Lower lobe of right lung (tissue), 2 donors: ENCODE results near the gene BOD1L1. TPM values are rescaled to one million over a fixed set of nuclear protein-coding genes. Genes with fewer than 3 reads are reported as not detected.

ENCODE experiments used
- ATAC-seq, 2 donors: fragments of 200-7000 bp; cut with Tn5 transposase; one replicate each; pipeline ENCODE4 v1.9.1; 2020 to 2022; ENCODE audit warnings: mild to moderate bottlenecking in 2 of 2, moderate library complexity in 2 of 2
- DNase-seq: peaks from one replicate; pipeline ENCODE4 v3.0.0-alpha.2; 2020
- H3K27ac ChIP-seq: fragments of 200-600 bp; one replicate; pipeline ENCODE4 v1.8.0; 2022
- H3K27me3 ChIP-seq: fragments of 200-600 bp; one replicate; pipeline ENCODE4 v1.8.0; 2022; ENCODE audit warnings: low read depth
- H3K36me3 ChIP-seq: fragments of 200-600 bp; one replicate; pipeline ENCODE4 v1.8.0; 2022; ENCODE audit warnings: mild to moderate bottlenecking
- H3K4me1 ChIP-seq: fragments of 200-600 bp; one replicate; pipeline ENCODE4 v1.8.0; 2022
- H3K4me3 ChIP-seq: fragments of 200-600 bp; one replicate; pipeline ENCODE4 v1.8.0; 2022; ENCODE audit warnings: mild to moderate bottlenecking
- H3K9me3 ChIP-seq: fragments of 200-600 bp; one replicate; pipeline ENCODE4 v1.8.0; 2022
- intact Hi-C: fragments of 100-400 bp; cut with DNase I; formaldehyde crosslinking; loops from one replicate; pipeline ENCODE4 v1.11.0; 2022
- total RNA-seq: library from RNA; stranded (reverse); fragmentation: NEBNext Ultra II Directional; extraction: Animal tissue kit (Norgen Biotek cat#: 25700); gene quantifications from one replicate; pipeline ENCODE4 v1.2.1, GENCODE V29; 2021
- TF ChIP-seq, protein P1 (sequence below): fragments of 200-600 bp; IDR thresholded peaks from one replicate; pipeline ENCODE4 v1.8.0; 2022; ENCODE audit warnings: antibody characterized with exemption, mild to moderate bottlenecking
- donor health status: DM: no; HTN: yes; CAD: no; lungs with severe emphysema.

Gene BOD1L1
- total RNA-seq, 1 donor from 2014 or later: 42.7 TPM

DNA sequence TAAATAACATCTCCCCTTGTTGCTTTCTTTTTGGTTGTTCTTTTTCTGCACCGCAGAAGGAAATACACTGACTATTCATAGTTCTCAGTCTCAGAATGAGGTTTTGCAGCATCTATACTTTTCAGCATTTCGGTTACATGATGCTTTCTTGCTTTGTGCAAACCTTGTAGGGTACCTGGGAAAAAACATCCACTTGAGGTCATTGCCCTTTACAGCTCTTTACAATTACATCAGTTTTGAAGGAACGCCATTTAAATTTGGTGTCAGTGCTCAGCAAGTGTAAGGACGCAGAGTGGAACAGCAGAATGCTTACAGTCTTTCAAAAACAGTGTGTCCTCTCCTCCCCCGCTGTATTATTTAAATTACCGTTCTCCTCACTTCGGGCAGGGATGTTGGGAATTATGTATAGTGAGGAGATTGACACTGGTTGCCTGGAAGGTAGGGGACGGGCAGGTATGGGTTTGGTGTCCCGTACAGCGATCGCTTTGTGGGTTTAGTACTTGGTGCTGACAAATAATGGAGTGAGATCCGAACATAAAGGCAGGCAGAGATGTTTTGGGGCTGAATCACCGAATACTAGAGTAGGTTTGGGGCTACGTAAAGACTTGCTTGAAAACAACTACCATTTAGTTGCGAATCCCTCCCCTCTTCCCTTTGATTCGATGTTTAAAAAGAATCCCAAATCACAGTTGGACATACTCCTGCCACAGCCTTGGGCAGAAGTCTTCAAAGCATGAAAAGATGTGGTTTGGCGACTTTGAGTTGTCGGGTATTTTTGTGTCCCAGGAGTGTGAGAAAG lies 81.2 kb downstream of the BOD1L1 start:
- no peak overlapping the region for H3K27ac ChIP-seq
- TF ChIP-seq, protein P1, sequence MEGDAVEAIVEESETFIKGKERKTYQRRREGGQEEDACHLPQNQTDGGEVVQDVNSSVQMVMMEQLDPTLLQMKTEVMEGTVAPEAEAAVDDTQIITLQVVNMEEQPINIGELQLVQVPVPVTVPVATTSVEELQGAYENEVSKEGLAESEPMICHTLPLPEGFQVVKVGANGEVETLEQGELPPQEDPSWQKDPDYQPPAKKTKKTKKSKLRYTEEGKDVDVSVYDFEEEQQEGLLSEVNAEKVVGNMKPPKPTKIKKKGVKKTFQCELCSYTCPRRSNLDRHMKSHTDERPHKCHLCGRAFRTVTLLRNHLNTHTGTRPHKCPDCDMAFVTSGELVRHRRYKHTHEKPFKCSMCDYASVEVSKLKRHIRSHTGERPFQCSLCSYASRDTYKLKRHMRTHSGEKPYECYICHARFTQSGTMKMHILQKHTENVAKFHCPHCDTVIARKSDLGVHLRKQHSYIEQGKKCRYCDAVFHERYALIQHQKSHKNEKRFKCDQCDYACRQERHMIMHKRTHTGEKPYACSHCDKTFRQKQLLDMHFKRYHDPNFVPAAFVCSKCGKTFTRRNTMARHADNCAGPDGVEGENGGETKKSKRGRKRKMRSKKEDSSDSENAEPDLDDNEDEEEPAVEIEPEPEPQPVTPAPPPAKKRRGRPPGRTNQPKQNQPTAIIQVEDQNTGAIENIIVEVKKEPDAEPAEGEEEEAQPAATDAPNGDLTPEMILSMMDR: no peak
- H3K27me3 ChIP-seq: peaks cover 95% of the 10 kb centered on the region
- intact Hi-C loops: loop anchor here (10.0 kb wide), 2 partner anchors 692 to 822 kb away; no protein-coding TSS in a partner anchor
- ATAC-seq (no peak), DNase-seq (no peak)
- no peak overlapping the region for H3K4me3 ChIP-seq
- no peaks in the 10 kb centered on the region for H3K36me3 ChIP-seq
- peaks cover 56% of the 10 kb centered on the region for H3K4me1 ChIP-seq
- H3K9me3 ChIP-seq: no peaks in the 10 kb centered on the region

DNA sequence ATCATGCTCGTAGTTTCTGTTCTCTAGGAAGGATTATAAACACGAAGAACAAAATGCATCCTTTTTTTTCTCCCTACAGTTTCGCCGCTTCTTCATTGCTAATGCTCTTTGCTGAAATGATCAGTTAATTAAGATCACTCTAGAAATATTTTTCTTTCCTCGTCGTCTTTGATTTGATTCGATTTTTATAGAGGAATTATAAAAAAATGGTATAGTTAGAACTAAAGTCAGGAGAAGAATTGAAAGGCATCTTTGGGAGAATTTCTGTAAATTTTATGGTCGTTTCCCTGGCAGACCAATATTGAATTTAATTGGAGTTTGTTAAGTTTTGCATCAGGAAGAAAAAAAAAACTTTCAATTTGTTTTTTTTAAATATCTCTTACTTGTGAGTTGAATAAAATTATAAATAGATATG lies 82.1 kb downstream of the BOD1L1 start:
- H3K4me1 ChIP-seq: peaks cover 56% of the 10 kb centered on the region
- TF ChIP-seq, protein P1: no peak
- no peak overlapping the region for H3K27ac ChIP-seq
- intact Hi-C loops: loop anchor here (10.0 kb wide), 2 partner anchors 691 to 821 kb away; no protein-coding TSS in a partner anchor
- H3K27me3 ChIP-seq: peaks cover 100% of the 10 kb centered on the region
- DNase-seq: no peak
- H3K4me3 ChIP-seq: peak overlapping the region; percentile 65
- no peaks in the 10 kb centered on the region for H3K36me3 ChIP-seq
- no peaks in the 10 kb centered on the region for H3K9me3 ChIP-seq
- ATAC-seq: no peak

DNA sequence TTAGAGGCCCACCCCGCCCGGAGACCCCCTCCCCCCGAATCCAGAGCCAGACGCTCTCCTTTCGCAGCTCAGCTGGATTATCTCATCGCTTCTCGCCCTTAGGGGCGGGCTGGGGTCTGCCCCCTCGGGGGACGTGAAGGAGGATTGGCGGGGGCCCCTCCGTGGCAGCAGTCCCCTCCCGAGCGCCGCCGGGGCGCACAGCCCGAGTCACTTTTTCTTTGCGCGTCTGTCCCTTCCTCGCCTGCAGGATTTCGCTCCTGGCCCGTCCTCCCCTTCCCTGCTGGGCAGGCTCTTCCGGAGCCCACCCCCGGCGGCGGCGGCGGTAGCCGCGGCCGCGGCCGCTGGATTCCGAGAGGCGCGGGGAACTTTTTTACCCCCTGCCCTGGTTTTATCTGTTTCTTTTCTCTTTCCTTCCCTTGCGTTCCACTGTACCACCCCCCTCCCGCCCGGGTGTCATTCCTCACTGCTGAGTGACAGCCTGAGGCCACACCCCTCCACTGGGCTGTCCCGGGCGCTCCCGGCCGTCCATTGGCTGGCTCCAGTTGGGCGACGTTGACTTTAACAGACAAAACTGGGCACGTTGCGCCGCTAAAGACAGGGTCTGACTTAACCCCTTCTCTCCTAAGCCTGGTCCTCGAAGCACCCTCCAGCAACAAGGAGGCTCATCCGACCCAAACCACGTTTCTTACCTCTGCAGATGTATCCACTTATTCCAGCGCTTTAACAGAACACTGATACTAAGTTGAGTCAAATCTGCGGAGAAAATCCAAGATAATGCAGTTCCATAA lies 82.7 kb downstream of the BOD1L1 start:
- peak; percentile 79 to 85 for ATAC-seq
- H3K9me3 ChIP-seq: no peaks in the 10 kb centered on the region
- peaks cover 56% of the 10 kb centered on the region for H3K4me1 ChIP-seq
- peak overlapping the region; percentile 65 for H3K4me3 ChIP-seq
- peaks cover 100% of the 10 kb centered on the region for H3K27me3 ChIP-seq
- TF ChIP-seq, protein P1: no peak
- H3K27ac ChIP-seq: no peak overlapping the region
- H3K36me3 ChIP-seq: no peaks in the 10 kb centered on the region
- intact Hi-C loops: loop anchor here (10.0 kb wide), 2 partner anchors 690 to 820 kb away; no protein-coding TSS in a partner anchor
- peak; percentile 76 for DNase-seq

DNA sequence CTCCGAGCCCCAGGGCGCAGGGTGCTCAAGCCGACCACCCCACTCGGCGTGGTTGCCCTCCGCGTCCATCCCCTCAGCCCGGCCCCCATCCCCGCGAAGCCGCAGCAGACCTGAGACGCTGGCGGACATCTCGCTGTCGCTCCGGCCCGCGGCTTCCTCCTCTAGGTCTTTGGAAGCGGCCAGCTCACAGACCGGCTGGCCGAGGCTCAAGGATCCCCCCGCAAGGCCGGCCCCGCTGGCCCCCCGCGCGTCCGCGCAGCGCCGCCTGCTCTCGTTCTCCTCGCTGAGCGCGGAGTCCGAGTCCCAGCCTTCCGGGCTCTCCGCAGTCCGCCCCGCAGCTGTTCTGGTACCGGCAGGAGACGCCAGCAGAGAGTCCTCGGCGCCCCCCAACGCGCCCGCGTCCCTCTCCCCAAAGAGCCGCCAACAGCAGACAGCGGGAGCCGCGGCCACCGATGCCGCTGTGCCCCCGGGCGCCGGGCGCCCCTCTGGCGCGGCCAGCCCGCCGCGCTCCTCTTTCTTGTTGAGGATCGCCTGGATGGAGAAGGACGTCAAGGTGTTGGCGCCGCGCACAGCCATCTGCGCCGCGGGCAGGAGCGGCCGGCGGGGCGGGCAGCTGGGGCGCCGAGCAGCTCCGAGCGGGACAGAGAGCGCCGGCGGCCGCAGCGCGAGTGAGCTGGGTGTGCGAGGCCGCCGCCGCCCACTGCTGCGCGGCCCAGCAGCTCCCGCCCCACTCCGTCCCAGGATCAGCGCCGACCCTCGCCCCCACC lies 83.5 kb downstream of the BOD1L1 start, which contains the start of gene NKX3-2:
TSS of gene NKX3-2 (minus strand) at position 670 of the 767 bp plus-strand sequence. CDS start at position 576, 94 bp downstream.
- intact Hi-C loops: loop anchor here (10.0 kb wide), 2 partner anchors 689 to 819 kb away; no protein-coding TSS in a partner anchor
- TF ChIP-seq, protein P1: no peak
- Histone ChIP-seq H3K36me3 (no peaks in the 10 kb centered on the region), H3K9me3 (no peaks in the 10 kb centered on the region), H3K4me1 (peaks cover 57% of the 10 kb centered on the region), H3K27ac (no peak within 1 kb of the TSS), H3K27me3 (peaks cover 100% of the 10 kb centered on the region), H3K4me3 (peak within 1 kb of the TSS; percentile 65)
- DNase-seq (no peak), ATAC-seq (peak; percentile 43 to 74)
